ENCODE measurements around the gene BBX. TPM values are rescaled to one million over a fixed set of nuclear protein-coding genes. Genes with fewer than 3 reads are reported as not detected.

The BBX gene
- total and polyA plus RNA-seq, 2 of the 13 experiments (the other 11 are each of a cell fraction or from before 2014, with no cell fraction given), result 13.7 to 23.2 TPM

DNA sequence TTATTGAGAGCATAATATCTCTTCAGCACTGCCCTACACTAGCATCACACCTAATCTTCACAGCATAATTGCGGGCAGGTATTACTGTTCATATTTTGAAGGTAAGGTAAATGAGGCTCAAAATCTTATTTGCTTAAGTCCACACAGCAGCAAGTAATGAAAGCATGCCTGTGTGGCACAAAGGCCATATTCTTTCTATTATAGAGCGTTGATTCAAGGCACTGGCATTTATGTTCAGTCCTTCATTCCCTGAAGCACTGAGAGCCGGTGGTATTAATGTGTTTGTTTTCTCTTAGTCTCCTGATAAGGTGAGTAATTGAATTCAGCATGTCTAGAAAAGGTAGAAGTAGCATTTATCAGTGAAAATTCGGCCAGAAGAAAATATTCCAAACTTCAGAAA is 231.2 kb downstream of the BBX start:
- H3K4me1 ChIP-seq (ENCODE audit: insufficient read depth, low read length), result no peaks in the 10 kb centered on the region
- 71% methylated on average over 4 of the region's 4 CpGs for WGBS (ENCODE audit: low lambda C conversion rate)
- no peak overlapping the region for H3K4me3 ChIP-seq (replicated peaks in 1 of 3; ENCODE audit: insufficient read depth in 1 of 3, low read depth in 2 of 3, low read length in 3 of 3)
- no peaks in the 10 kb centered on the region for H3K27me3 ChIP-seq (ENCODE audit: control insufficient read depth in 1 of 2, insufficient read depth in 2 of 2, low read length in 2 of 2)
- in situ Hi-C loops (cut with HindIII; ENCODE audit: extremely low pct_ligation_motif_present, low pct_unique_long_range_greater_than_20kb) (loop anchor here (10.0 kb wide), 1 partner anchor 91 kb away; no protein-coding TSS in a partner anchor), intact Hi-C loops (cut with micrococcal nuclease; ENCODE audit: unreplicated experiment) (loop anchor here (1.0 to 5.0 kb wide), 3 partner anchors 92 to 517 kb away; no protein-coding TSS in a partner anchor)
- H3K9ac ChIP-seq (ENCODE audit: insufficient read depth, low read depth, low read length), result no peak overlapping the region
- no peaks in the 10 kb centered on the region for H3K79me2 ChIP-seq (ENCODE audit: insufficient read depth, low read length)
- no peak for FAIRE-seq
- TF ChIP-seq ZNF710 (CRISPR knock-in tag; IDR thresholded peaks at IDR 0.05; ENCODE audit: borderline replicate concordance), result no peak
- H3K4me2 ChIP-seq (ENCODE audit: low read depth, low read length), result no peak overlapping the region
- H3K36me3 ChIP-seq (replicated peaks in 1 of 2; ENCODE audit: control insufficient read depth in 1 of 2, insufficient read depth in 2 of 2, low read length in 2 of 2), result peaks cover 3 to 4% of the 10 kb centered on the region in 2 experiments; a peak in 4 of 5 replicates
- ATAC-seq, result no peak
- H3K27ac ChIP-seq (ENCODE audit: extremely low read length, insufficient read depth, low read length), result no peak overlapping the region
- BruUV-seq (replicated peaks), result no TSS peak
- no peak overlapping the region for H2AFZ ChIP-seq (ENCODE audit: low read length)
- ChIA-PET CTCF (ENCODE audit: low intra/inter-chr PET ratio, low total read pairs) (interaction anchor here (1.5 to 2.1 kb wide), 2 partner anchors 92 to 94 kb away, joined by 4 to 12 read pairs; no protein-coding TSS in a partner anchor), POLR2A (no interaction called here)
- no peak for DNase-seq (ENCODE audit: low spot score)
- H4K20me1 ChIP-seq (ENCODE audit: insufficient read depth, low read length), result no peaks in the 10 kb centered on the region
- H3K9me3 ChIP-seq (ENCODE audit: low read length), result no peaks in the 10 kb centered on the region

DNA sequence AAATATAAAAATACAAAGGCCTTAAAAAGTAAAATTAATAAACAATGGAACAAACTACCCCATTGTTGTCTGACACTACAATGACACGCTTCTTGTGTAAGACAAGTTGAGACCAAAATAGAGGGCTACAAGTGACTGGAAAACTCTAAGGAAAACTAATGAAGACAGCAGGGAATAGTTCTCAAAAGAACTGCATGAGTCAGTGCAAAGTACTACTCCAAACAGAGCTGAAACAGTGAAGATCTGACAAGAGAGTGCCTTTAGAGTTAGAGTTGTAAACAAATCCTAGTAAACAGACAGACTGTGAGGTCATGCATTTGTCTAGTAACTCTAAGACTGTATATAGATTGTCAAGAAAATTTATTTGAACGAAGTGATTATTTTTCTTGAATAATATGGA is 233.9 kb downstream of the BBX start:
- no peak overlapping the region for H3K4me3 ChIP-seq (replicated peaks in 1 of 3; ENCODE audit: insufficient read depth in 1 of 3, low read depth in 2 of 3, low read length in 3 of 3)
- peaks cover 11% of the 10 kb centered on the region for H3K4me1 ChIP-seq (ENCODE audit: insufficient read depth, low read length)
- no peak overlapping the region for H3K4me2 ChIP-seq (ENCODE audit: low read depth, low read length)
- intact Hi-C loops (cut with micrococcal nuclease; ENCODE audit: unreplicated experiment), result no loop called here
- BruUV-seq (replicated peaks), result no TSS peak
- ChIA-PET POLR2A (no interaction called here), CTCF (ENCODE audit: low intra/inter-chr PET ratio, low total read pairs) (no interaction called here)
- H4K20me1 ChIP-seq (ENCODE audit: insufficient read depth, low read length), result no peaks in the 10 kb centered on the region
- H2AFZ ChIP-seq (ENCODE audit: low read length), result no peak overlapping the region
- no peaks in the 10 kb centered on the region for H3K9me3 ChIP-seq (ENCODE audit: low read length)
- H3K9ac ChIP-seq (ENCODE audit: insufficient read depth, low read depth, low read length), result no peak overlapping the region
- FAIRE-seq, result no peak
- H3K79me2 ChIP-seq (ENCODE audit: insufficient read depth, low read length), result no peaks in the 10 kb centered on the region
- WGBS (ENCODE audit: low lambda C conversion rate), result 93% methylated on average over 2 of the region's 2 CpGs
- H3K36me3 ChIP-seq (replicated peaks in 1 of 2; ENCODE audit: control insufficient read depth in 1 of 2, insufficient read depth in 2 of 2, low read length in 2 of 2), result peaks cover 2 to 4% of the 10 kb centered on the region in 2 experiments; a peak in 4 of 5 replicates
- no peaks in the 10 kb centered on the region for H3K27me3 ChIP-seq (ENCODE audit: control insufficient read depth in 1 of 2, insufficient read depth in 2 of 2, low read length in 2 of 2)
- no peak overlapping the region for H3K27ac ChIP-seq (ENCODE audit: extremely low read length, insufficient read depth, low read length)
- in situ Hi-C loops (cut with HindIII; ENCODE audit: extremely low pct_ligation_motif_present, low pct_unique_long_range_greater_than_20kb), result loop anchor here (10.0 kb wide), 1 partner anchor 88 kb away; no protein-coding TSS in a partner anchor
- no peak for ATAC-seq
- no peak for DNase-seq (ENCODE audit: low spot score)
- TF ChIP-seq REL (CRISPR knock-in tag; conservative IDR thresholded peaks at IDR 0.05) (no peak), CREM (IDR thresholded peaks at IDR 0.05) (no peak), CREM (CRISPR knock-in tag; IDR thresholded peaks at IDR 0.05) (no peak), FLYWCH1 (CRISPR knock-in tag; IDR thresholded peaks at IDR 0.05) (no peak), GZF1 (CRISPR knock-in tag; IDR thresholded peaks at IDR 0.05) (no peak), HNF4G (IDR thresholded peaks at IDR 0.05; ENCODE audit: borderline replicate concordance, low read depth, low read length) (no peak), HNF4G (CRISPR knock-in tag; IDR thresholded peaks at IDR 0.05; ENCODE audit: borderline replicate concordance, low read depth) (no peak)
- TF ChIP-seq, protein P1, sequence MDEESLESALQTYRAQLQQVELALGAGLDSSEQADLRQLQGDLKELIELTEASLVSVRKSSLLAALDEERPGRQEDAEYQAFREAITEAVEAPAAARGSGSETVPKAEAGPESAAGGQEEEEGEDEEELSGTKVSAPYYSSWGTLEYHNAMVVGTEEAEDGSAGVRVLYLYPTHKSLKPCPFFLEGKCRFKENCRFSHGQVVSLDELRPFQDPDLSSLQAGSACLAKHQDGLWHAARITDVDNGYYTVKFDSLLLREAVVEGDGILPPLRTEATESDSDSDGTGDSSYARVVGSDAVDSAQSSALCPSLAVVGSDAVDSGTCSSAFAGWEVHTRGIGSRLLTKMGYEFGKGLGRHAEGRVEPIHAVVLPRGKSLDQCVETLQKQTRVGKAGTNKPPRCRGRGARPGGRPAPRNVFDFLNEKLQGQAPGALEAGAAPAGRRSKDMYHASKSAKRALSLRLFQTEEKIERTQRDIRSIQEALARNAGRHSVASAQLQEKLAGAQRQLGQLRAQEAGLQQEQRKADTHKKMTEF (CRISPR knock-in tag; IDR thresholded peaks at IDR 0.05), result no peak
- TF ChIP-seq, protein P2, sequence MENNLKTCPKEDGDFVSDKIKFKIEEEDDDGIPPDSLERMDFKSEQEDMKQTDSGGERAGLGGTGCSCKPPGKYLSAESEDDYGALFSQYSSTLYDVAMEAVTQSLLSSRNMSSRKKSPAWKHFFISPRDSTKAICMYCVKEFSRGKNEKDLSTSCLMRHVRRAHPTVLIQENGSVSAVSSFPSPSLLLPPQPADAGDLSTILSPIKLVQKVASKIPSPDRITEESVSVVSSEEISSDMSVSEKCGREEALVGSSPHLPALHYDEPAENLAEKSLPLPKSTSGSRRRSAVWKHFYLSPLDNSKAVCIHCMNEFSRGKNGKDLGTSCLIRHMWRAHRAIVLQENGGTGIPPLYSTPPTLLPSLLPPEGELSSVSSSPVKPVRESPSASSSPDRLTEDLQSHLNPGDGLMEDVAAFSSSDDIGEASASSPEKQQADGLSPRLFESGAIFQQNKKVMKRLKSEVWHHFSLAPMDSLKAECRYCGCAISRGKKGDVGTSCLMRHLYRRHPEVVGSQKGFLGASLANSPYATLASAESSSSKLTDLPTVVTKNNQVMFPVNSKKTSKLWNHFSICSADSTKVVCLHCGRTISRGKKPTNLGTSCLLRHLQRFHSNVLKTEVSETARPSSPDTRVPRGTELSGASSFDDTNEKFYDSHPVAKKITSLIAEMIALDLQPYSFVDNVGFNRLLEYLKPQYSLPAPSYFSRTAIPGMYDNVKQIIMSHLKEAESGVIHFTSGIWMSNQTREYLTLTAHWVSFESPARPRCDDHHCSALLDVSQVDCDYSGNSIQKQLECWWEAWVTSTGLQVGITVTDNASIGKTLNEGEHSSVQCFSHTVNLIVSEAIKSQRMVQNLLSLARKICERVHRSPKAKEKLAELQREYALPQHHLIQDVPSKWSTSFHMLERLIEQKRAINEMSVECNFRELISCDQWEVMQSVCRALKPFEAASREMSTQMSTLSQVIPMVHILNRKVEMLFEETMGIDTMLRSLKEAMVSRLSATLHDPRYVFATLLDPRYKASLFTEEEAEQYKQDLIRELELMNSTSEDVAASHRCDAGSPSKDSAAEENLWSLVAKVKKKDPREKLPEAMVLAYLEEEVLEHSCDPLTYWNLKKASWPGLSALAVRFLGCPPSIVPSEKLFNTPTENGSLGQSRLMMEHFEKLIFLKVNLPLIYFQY (CRISPR knock-in tag; IDR thresholded peaks at IDR 0.05; ENCODE audit: borderline replicate concordance), result no peak
